ENCODE measurements around the gene NEBL.
"Not testable (repeated sequence)": the region's sequence is repeated elsewhere in the genome, so short reads cannot be mapped to it uniquely, and the experiment has no call there.

Gene NEBL, protein sequence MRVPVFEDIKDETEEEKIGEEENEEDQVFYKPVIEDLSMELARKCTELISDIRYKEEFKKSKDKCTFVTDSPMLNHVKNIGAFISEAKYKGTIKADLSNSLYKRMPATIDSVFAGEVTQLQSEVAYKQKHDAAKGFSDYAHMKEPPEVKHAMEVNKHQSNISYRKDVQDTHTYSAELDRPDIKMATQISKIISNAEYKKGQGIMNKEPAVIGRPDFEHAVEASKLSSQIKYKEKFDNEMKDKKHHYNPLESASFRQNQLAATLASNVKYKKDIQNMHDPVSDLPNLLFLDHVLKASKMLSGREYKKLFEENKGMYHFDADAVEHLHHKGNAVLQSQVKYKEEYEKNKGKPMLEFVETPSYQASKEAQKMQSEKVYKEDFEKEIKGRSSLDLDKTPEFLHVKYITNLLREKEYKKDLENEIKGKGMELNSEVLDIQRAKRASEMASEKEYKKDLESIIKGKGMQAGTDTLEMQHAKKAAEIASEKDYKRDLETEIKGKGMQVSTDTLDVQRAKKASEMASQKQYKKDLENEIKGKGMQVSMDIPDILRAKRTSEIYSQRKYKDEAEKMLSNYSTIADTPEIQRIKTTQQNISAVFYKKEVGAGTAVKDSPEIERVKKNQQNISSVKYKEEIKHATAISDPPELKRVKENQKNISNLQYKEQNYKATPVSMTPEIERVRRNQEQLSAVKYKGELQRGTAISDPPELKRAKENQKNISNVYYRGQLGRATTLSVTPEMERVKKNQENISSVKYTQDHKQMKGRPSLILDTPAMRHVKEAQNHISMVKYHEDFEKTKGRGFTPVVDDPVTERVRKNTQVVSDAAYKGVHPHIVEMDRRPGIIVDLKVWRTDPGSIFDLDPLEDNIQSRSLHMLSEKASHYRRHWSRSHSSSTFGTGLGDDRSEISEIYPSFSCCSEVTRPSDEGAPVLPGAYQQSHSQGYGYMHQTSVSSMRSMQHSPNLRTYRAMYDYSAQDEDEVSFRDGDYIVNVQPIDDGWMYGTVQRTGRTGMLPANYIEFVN

GRCh38 chr10:20897146-20897825, at the start of gene NEBL:
Gene NEBL, minus strand, starts transcription at chr10:20897311. Its CDS starts 106 bp downstream, at chr10:20897205.
- no peak for DNase-seq (ENCODE audit: low read depth in 2 of 2)

GRCh38 chr10:20945546-20946332, 48.6 kb upstream of the NEBL start:
- no peak for DNase-seq (ENCODE audit: low read depth in 2 of 2)

DNA sequence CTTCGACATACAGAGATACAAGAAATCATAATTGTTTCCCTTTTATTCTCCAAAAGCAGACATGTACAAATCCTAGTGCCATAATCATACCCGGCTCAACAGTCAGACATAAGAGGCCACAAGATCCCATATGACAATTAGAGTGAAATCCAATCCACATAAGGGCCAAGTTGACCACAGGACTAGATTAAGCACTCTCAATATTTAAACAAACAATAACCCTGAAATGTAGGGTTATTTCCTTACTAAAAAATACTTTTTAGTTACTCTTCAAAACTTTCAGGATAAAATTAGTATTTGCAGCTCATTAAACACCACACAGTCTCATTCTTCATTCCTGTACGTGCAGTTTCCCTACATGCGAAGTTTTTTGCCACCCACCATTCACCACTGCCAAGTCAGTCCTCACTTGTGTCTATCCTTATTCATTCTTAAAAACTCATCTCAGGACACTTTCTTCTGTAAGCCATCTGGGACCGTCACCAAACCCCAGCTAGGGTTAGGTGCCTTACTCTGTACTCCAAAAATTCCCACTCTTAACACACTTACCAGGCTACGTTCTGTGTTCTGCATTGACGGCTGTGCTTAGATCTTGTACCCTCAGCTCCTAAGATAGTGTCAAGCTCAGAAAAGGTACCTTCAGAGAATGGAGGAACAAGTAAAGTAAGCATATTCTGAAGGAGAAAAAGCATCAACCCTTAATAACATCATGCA, 47.8 kb upstream of the NEBL start:
- DNase-seq (ENCODE audit: low read depth in 2 of 2), result no peak

- not testable (repeated sequence) for DNase-seq (ENCODE audit: low read depth in 2 of 2)
Observed at GRCh38 chr10:20939414-20939813, 42.3 kb upstream of the NEBL start.

DNA sequence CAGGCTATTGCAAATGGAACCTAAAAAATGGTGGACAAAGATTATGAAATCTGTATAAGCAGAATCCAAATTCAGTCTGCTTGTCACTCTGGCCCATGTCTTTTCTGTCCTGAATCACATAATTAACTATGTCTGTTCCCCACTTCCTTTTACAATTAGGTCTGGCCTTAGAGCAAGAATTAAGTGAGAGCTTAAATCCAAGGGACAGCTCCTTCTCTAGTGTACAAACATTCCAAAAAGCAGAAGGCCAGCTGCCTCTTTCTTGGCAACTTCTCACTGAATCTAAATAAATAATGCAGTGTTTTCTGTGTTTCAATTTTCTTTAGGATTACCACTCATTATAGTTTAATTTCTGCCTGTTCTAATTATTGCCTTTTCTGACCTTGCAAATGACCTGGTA, 39.3 kb upstream of the NEBL start:
- no peak for DNase-seq (ENCODE audit: low read depth in 2 of 2)

- no peak for DNase-seq (ENCODE audit: low read depth in 2 of 2)
Observed at GRCh38 chr10:20935931-20936330, 38.8 kb upstream of the NEBL start.

DNA sequence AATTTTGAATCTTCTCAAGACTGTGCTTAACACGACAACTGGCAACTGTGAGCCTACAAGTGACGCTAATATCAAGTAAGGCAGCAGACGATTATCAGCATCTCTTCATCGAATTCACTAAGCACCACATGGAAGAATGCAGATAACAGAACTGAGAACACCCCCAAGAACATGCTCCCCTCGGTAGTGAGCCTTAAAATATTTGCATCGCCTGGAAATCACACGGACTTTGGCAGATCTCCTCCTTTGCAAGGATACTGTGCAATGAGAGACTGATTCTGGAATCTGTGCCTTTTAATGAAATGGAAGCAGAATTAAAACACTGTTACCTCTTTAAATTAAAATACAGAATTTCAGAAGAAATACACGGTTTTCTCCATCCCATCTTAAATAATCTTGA, 38.2 kb upstream of the NEBL start:
- no peak for DNase-seq (ENCODE audit: low read depth in 2 of 2)

GRCh38 chr10:20933705-20934104, 36.6 kb upstream of the NEBL start:
- DNase-seq (ENCODE audit: low read depth in 2 of 2), result no peak

- DNase-seq (ENCODE audit: low read depth in 2 of 2), result no peak
Observed at GRCh38 chr10:20932606-20933126, 35.6 kb upstream of the NEBL start.

DNA sequence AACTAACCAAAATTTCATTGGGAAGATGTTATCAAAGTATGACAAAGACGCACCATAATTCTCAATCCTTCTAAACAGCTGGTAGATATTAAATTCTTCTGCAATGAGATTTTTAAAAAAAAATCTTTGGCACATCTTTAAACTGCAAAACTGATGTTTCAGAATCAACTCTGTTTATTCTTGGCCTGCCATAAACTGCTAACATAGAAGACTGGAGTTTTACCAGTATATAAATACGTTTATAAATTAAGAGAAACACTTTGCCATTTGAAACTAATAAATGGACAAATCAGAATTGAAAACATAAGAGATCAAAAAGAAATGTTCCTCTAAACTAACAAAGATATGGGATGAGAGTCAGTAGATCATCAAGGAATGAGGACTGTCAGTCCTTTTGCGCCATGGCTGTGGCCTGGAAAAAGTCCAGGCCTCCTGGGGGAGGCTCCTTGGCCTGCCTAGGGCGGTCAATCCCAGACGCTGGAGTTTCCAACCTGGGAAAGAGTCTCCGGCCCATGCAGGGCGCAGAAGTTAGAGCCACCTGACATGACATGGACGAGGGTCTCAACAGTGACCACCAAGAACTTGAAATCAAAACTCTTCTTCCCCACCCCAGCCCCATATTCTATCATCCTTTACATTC, 34.2 kb upstream of the NEBL start:
- no peak for DNase-seq (ENCODE audit: low read depth in 2 of 2)

DNA sequence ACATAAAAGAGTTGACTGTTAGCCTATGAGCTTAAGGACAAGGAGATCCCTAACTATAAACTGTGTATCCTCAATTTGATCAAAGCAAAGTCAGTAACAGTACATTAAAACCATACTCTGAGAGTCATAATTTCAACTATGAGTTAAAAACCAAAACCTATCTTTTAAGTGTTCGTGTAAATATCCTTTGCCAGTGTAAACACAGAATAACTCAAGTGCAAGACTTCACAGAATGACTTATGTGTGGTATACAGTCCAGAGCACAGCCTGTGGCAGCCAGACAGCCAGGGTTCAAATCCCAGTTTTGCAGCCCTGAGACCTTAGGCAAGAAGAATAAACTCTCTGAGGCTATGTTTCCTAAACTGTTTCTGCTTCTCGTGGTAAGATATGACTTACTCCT, 30.3 kb upstream of the NEBL start:
- no peak for DNase-seq (ENCODE audit: low read depth in 2 of 2)

DNA sequence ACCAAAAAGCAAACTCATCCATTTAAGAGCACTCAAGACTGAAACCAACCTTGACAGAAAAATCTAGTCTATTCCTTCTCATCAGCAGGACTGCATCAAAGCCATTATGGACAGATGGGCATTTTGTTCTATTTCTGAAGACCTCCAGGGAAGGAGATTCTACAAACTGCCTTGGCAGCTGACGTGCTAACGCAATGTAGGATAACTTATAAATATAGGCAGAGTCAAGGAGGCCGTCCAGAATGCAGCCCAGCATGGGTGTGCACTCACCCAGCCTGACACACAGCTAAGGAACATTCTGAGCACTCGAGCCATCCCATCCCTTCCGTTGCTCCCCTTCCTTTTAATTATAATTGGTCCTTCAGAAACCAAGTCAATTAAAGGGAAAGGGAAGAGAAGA, 25.3 kb upstream of the NEBL start:
- DNase-seq (ENCODE audit: low read depth in 2 of 2), result no peak

DNA sequence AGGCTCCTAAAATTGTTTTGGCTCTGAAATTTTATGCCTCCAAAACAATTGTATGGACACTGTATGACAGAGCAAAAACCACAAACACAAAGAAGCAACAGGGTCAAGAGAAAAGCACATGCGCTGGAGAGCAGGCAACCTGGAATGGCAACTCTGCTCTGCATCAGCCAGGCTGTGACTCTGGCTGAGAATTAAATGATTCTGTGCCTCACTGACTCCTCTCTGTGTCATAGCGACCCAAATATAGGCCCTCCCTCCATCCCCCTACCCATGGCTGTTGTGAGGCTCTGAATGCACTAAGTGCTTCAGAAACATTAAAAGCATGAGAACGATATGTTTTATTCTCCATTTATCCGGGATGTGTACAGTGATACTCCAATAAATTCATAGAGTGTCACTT, 24.9 kb upstream of the NEBL start:
- no peak for DNase-seq (ENCODE audit: low read depth in 2 of 2)

DNA sequence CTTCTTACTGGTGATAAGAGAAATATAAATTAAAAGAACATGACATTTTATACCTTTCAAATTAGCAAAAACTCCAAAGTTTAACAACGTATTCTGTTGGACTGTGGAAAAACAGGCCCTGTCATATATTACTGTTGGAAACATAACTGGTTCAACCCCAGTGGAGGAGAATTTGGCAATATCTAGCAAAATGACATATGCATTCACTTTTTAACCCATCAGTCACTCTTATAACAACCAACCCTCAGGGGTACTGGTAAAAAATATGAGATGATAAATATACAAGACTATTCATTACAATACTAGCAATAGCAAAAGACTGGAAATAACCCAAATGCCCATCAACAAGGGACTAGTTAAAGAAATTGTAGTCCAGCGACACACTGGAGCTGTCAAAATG, 22.9 kb upstream of the NEBL start:
- no peak for DNase-seq (ENCODE audit: low read depth in 2 of 2)

- no peak for DNase-seq (ENCODE audit: low read depth in 2 of 2)
Observed at GRCh38 chr10:20919481-20919880, 22.4 kb upstream of the NEBL start.

DNA sequence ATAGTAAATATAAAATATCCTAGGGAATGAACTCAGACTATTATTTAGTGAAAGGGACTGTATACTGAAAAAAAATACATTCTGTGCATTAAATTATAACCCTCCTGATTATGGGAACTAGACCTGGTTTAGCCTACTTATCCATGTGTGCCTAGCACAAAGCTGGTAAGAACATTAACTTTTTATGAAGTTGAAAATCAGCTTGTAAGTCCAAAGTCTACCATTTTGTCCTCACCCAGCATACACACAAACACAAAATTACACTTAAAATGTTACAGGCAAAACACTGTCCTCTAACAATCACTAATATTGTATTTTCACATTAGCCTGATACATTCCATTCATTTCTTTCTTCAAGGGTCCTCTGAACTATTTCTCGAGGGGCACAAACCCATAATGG, 19.9 kb upstream of the NEBL start:
- no peak for DNase-seq (ENCODE audit: low read depth in 2 of 2)

- DNase-seq (ENCODE audit: low read depth in 2 of 2), result no peak
Observed at GRCh38 chr10:20912969-20913368, 15.9 kb upstream of the NEBL start.

DNA sequence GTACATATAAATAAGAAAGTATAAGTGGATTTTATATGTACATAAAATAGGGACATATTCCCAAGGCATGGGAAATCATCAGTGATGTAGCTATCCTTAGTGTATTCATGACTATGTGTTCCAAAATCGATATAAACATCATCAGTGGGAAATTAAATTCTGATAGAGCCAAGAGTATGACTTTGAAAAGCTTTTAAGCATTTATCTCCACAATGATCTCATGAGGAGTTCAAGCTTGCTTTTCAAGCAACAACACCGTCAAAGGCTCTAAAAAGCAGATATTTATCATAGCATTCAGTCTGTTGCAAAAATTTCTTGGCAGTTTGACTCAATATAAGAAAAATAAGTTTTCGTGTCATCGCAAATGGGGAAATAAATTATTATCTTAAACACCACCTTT, 14.5 kb upstream of the NEBL start:
- no peak for DNase-seq (ENCODE audit: low read depth in 2 of 2)

- DNase-seq (ENCODE audit: low read depth in 2 of 2), result no peak
Observed at GRCh38 chr10:20909801-20910200, 12.7 kb upstream of the NEBL start.

DNA sequence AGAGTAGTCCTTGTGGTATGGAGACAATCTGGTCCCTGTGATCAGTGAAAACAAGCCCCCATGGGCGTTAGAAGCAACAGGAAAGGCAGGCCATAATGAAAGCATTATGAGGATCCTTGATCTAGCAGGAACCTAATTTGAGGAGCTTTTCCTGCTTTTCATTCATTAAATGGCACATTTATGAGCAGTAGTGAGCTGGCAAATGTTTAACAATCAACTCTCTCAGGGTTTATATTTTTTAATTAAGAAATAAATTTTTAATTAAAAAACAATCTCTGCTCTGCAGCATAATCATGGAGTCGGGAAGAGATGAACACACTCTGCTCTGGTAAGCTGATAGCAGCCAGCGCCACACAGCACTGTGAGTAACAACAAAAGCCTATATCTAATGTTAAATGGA, 11.3 kb upstream of the NEBL start:
- no peak for DNase-seq (ENCODE audit: low read depth in 2 of 2)

Data from stimulated activated CD4-positive, alpha-beta T cell treated with anti-CD3 and anti-CD28 coated beads, Interleukin-12 subunit alpha, Interleukin-12 subunit beta, amount 100 ng/mL, for 24 hours (primary cell).